Aorta (tissue), 5 donors: ENCODE results near the gene CDKN2AIPNL. TPM values are rescaled to one million over a fixed set of nuclear protein-coding genes. Genes with fewer than 3 reads are reported as not detected.
"Not testable (repeated sequence)": the region's sequence is repeated elsewhere in the genome, so short reads cannot be mapped to it uniquely, and the experiment has no call there.

Experiments used
- ATAC-seq: fragments of 200-7000 bp; cut with Tn5 transposase; one replicate; pipeline ENCODE4 v1.9.1; 2022; ENCODE audit warnings: moderate library complexity; ENCODE audit not compliant: low FRiP score
- DNase-seq, 2 donors: peaks; one replicate each; pipeline ENCODE4 v3.0.0-alpha.2; 2020
- H3K27ac ChIP-seq, 2 donors: one replicate each; pipeline ENCODE4 v1.5.1; 2013; ENCODE audit warnings: low read length in 2 of 2, mild to moderate bottlenecking in 2 of 2, moderate library complexity in 2 of 2, control low read depth in 1 of 2, inconsistent platforms in 1 of 2, low read depth in 1 of 2
- H3K27me3 ChIP-seq, 2 donors: one replicate each; pipeline ENCODE4 v1.6.1; 2013; ENCODE audit warnings: control low read depth in 1 of 2, low read length in 1 of 2, mild to moderate bottlenecking in 1 of 2, moderate library complexity in 1 of 2; ENCODE audit not compliant: insufficient read depth in 2 of 2, control insufficient read depth in 1 of 2
- H3K36me3 ChIP-seq, 2 donors: one replicate each; pipeline ENCODE4 v1.6.1; 2013; ENCODE audit warnings: control low read depth in 1 of 2, low read length in 1 of 2, mild to moderate bottlenecking in 1 of 2; ENCODE audit not compliant: insufficient read depth in 2 of 2, control insufficient read depth in 1 of 2
- H3K4me1 ChIP-seq, 2 donors: one replicate each; pipeline ENCODE4 v1.6.1; 2013; ENCODE audit warnings: low read length in 2 of 2, control low read depth in 1 of 2, mild to moderate bottlenecking in 1 of 2, moderate library complexity in 1 of 2; ENCODE audit not compliant: insufficient read depth in 2 of 2, control insufficient read depth in 1 of 2
- H3K4me3 ChIP-seq, 2 donors: one replicate each; pipeline ENCODE4 v1.5.1; 2013; ENCODE audit warnings: low read length in 2 of 2, control low read depth in 1 of 2, mild to moderate bottlenecking in 1 of 2
- H3K9me3 ChIP-seq: one replicate; pipeline ENCODE4 v1.6.1; 2013; ENCODE audit warnings: mild to moderate bottlenecking, low read length; ENCODE audit not compliant: control insufficient read depth
- WGBS, 2 donors: extraction: QIAGEN DNeasy Blood & Tissue Kit; methylation state at CpG; one replicate each; pipeline ENCODE4 v1.1.7; 2013; 5-methylcytosine and 5-hydroxymethylcytosine counted together
- intact Hi-C, 2 donors: fragments of 100-400 bp; cut with DNase I; formaldehyde crosslinking; loops; one replicate each; pipeline versions ENCODE4 v1.14.2 to v1.15.0; 2022
- polyA plus RNA-seq, 2 donors: library from polyadenylated mRNA; stranded (reverse); fragments of 200-250 nt; gene quantifications; one replicate each; pipeline ENCODE4 v1.2.3, GENCODE V29; 2013
- total RNA-seq, 2 donors: library from RNA; stranded (reverse); fragmentation: NEBNext Ultra II Directional; extraction: Animal tissue kit (Norgen Biotek cat#: 25700); gene quantifications; one replicate each; pipeline ENCODE4 v1.2.1, GENCODE V29; 2021
- donor health status: healthy with polysubstance abuse.
- donor health status: Bipolar disorder and iron deficiency.
- donor health status: DM: no; HTN: no; CAD: no.
- donor health status: DM: no; HTN: no; CAD: no.
- donor health status: DM: yes; HTN: yes; CAD: no.

The CDKN2AIPNL gene
- total and polyA plus RNA-seq, 4 donors = 11.0 to 35.9 (median 16.9) TPM

- not testable (repeated sequence) for H3K4me1 ChIP-seq, H3K4me3 ChIP-seq, DNase-seq, H3K27me3 ChIP-seq, ATAC-seq, H3K9me3 ChIP-seq, H3K27ac ChIP-seq, H3K36me3 ChIP-seq
- intact Hi-C loops = loop anchor here in 1 of 2 donors (5.0 to 10.0 kb wide), 3 partner anchors 159 to 214 kb away; partner anchors contain the start of gene SKP1
- 91 to 92% methylated on average over 4 to 5 of the region's 5 CpGs for WGBS, 2 donors
Observed at GRCh38 chr5:134373633-134374032, 38.0 kb downstream of the CDKN2AIPNL start.

GRCh38 chr5:134371834-134372340, 39.8 kb downstream of the CDKN2AIPNL start:
- Histone ChIP-seq H3K9me3 (no peaks in the 10 kb centered on the region), H3K4me1 (no peaks in the 10 kb centered on the region), H3K27me3 (no peaks in the 10 kb centered on the region), H3K36me3 (no peaks in the 10 kb centered on the region), H3K4me3 (peak overlapping the region; percentile 31 to 79), H3K27ac (peak overlapping the region; percentile 84 to 99)
- DNase-seq (peak; percentile 77 to 81), ATAC-seq (peak; percentile 44)
- intact Hi-C loops = loop anchor here in 1 of 2 donors (5.0 to 10.0 kb wide), 3 partner anchors 160 to 215 kb away; partner anchors contain the start of gene SKP1
- WGBS, 2 donors = 0% methylated on average over 29 of the region's 29 CpGs

GRCh38 chr5:134370871-134371833, 40.5 kb downstream of the CDKN2AIPNL start, which contains the start of gene UBE2B:
TSS of gene UBE2B (plus strand) at chr5:134371569. CDS start at chr5:134371596, 27 bp downstream.
- H3K36me3 ChIP-seq = no peaks in the 10 kb centered on the region
- DNase-seq (peak; percentile 98 to 99), ATAC-seq (peak; percentile 99)
- no peaks in the 10 kb centered on the region for H3K9me3 ChIP-seq
- 0 to 1% methylated on average over 57 to 74 of the region's 74 CpGs for WGBS, 2 donors
- H3K27me3 ChIP-seq = no peaks in the 10 kb centered on the region
- H3K27ac ChIP-seq = peak within 1 kb of the TSS; percentile 86 to 99
- intact Hi-C loops = loop anchor here in 1 of 2 donors (5.0 to 10.0 kb wide), 3 partner anchors 161 to 216 kb away; partner anchors contain the start of gene SKP1
- no peaks in the 10 kb centered on the region for H3K4me1 ChIP-seq
- H3K4me3 ChIP-seq = peak within 1 kb of the TSS; percentile 65 to 79

GRCh38 chr5:134370311-134370870, 41.3 kb downstream of the CDKN2AIPNL start:
- Histone ChIP-seq H3K9me3 (no peaks in the 10 kb centered on the region), H3K27me3 (no peaks in the 10 kb centered on the region), H3K27ac (peak overlapping the region; percentile 28 to 39), H3K36me3 (no peaks in the 10 kb centered on the region), H3K4me1 (no peaks in the 10 kb centered on the region), H3K4me3 (peak overlapping the region; percentile 11 to 44)
- intact Hi-C loops = loop anchor here in 1 of 2 donors (5.0 to 10.0 kb wide), 3 partner anchors 162 to 217 kb away; partner anchors contain the start of gene SKP1
- 22% methylated on average over 5 of the region's 5 CpGs for WGBS, 2 donors
- ATAC-seq (peak; percentile 0), DNase-seq (no peak)

- intact Hi-C loops = no loop called here
Observed at GRCh38 chr5:134365604-134366003, 46.1 kb downstream of the CDKN2AIPNL start.

GRCh38 chr5:134355681-134356080, 56.0 kb downstream of the CDKN2AIPNL start:
- intact Hi-C loops = no loop called here
- H3K27ac ChIP-seq = no peak overlapping the region
- H3K4me3 ChIP-seq = no peak overlapping the region
- no peaks in the 10 kb centered on the region for H3K27me3 ChIP-seq
- ATAC-seq (no peak), DNase-seq (no peak)
- no peaks in the 10 kb centered on the region for H3K4me1 ChIP-seq
- H3K9me3 ChIP-seq = no peaks in the 10 kb centered on the region
- 92 to 97% methylated on average over 5 of the region's 5 CpGs for WGBS, 2 donors
- no peaks in the 10 kb centered on the region for H3K36me3 ChIP-seq

More at GRCh38 chr5:134365604-134366003, 46.1 kb downstream of the CDKN2AIPNL start:
- Histone ChIP-seq H3K36me3 (no peaks in the 10 kb centered on the region), H3K4me3 (no peak overlapping the region), H3K4me1 (no peaks in the 10 kb centered on the region), H3K9me3 (no peaks in the 10 kb centered on the region), H3K27me3 (no peaks in the 10 kb centered on the region), H3K27ac (no peak overlapping the region)
- 92 to 93% methylated on average over 1 of the region's 1 CpG for WGBS, 2 donors
- DNase-seq = no peak
- ATAC-seq = no peak

Other genes with a start within 250 kb of the CDKN2AIPNL start
- 100 to 1,000 TPM; 304 to 330 TPM for gene SKP1, start 234.9 kb downstream of the CDKN2AIPNL start, total RNA-seq
- gene SKP1, start 234.9 kb downstream of the CDKN2AIPNL start, polyA plus RNA-seq = 1,000 to 10,000 TPM in 1 of 2 donors, 100 to 1,000 TPM in 1; 695 to 1,152 TPM
- gene PPP2CA, start 185.8 kb downstream of the CDKN2AIPNL start, total RNA-seq = 10 to 100 TPM; 72.4 to 96.6 TPM
- 10 to 100 TPM; 32.5 to 66.2 TPM for gene PPP2CA, start 185.8 kb downstream of the CDKN2AIPNL start, polyA plus RNA-seq
- 1 to 10 TPM; 3.8 to 5.4 TPM for gene CDKL3, start 44.7 kb downstream of the CDKN2AIPNL start, total RNA-seq
- 1 to 10 TPM; 1.8 to 3.5 TPM for gene CDKL3, start 44.7 kb downstream of the CDKN2AIPNL start, polyA plus RNA-seq
- 10 to 100 TPM; 96.6 to 99.2 TPM for gene UBE2B, start 40.3 kb downstream of the CDKN2AIPNL start, total RNA-seq
- 100 to 1,000 TPM; 111 to 153 TPM for gene UBE2B, start 40.3 kb downstream of the CDKN2AIPNL start, polyA plus RNA-seq
- 10 to 100 TPM; 39.8 to 60.3 TPM for gene JADE2, start 113.8 kb upstream of the CDKN2AIPNL start, total RNA-seq
- 10 to 100 TPM in 1 of 2 donors, 1 to 10 TPM in 1; 6.1 to 11.7 TPM for gene JADE2, start 113.8 kb upstream of the CDKN2AIPNL start, polyA plus RNA-seq
- 10 to 100 TPM; 48.0 to 64.9 TPM for gene SAR1B, start 220.9 kb upstream of the CDKN2AIPNL start, total RNA-seq
- 10 to 100 TPM; 27.2 to 28.2 TPM for gene SAR1B, start 220.9 kb upstream of the CDKN2AIPNL start, polyA plus RNA-seq
- gene SEC24A, start 236.9 kb upstream of the CDKN2AIPNL start, total RNA-seq = 10 to 100 TPM; 28.8 to 32.0 TPM
- gene SEC24A, start 236.9 kb upstream of the CDKN2AIPNL start, polyA plus RNA-seq = 10 to 100 TPM in 1 of 2 donors, 1 to 10 TPM in 1; 6.0 to 10.0 TPM